GM23248 (cell line): ENCODE results near the gene MYH6. TPM values are rescaled to one million over a fixed set of nuclear protein-coding genes. Genes with fewer than 3 reads are reported as not detected.

ENCODE experiments used
- DNase-seq: peaks from one replicate; pipeline ENCODE4 v3.0.0-alpha.2; 2015
- H2AFZ ChIP-seq: fragments of 200-600 bp; sonication (generic); 2 replicates; pipeline ENCODE4 v1.6.1; 2016; ENCODE audit warnings: antibody characterized with exemption
- H3F3A ChIP-seq: fragments of 200-600 bp; sonication (generic); 2 replicates; pipeline ENCODE4 v1.6.1; 2016; ENCODE audit warnings: mild to moderate bottlenecking, antibody characterized with exemption, mixed run types; ENCODE audit not compliant: insufficient read depth
- H3K27ac ChIP-seq: fragments of 200-600 bp; sonication (generic); 2 replicates; pipeline ENCODE4 v1.5.1; 2016; ENCODE audit warnings: mild to moderate bottlenecking
- H3K27me3 ChIP-seq: fragments of 200-600 bp; sonication (generic); replicated peaks from 2 replicates; pipeline ENCODE4 v1.6.1; 2016; ENCODE audit warnings: mild to moderate bottlenecking; ENCODE audit not compliant: insufficient read depth
- H3K36me3 ChIP-seq: fragments of 200-600 bp; sonication (generic); 2 replicates; pipeline ENCODE4 v1.6.1; 2016; ENCODE audit warnings: low read depth, mild to moderate bottlenecking
- H3K4me1 ChIP-seq: fragments of 200-600 bp; sonication (generic); 2 replicates; pipeline ENCODE4 v1.6.1; 2016; ENCODE audit warnings: mild to moderate bottlenecking; ENCODE audit not compliant: insufficient read depth
- H3K4me2 ChIP-seq: fragments of 200-600 bp; sonication (generic); one replicate; pipeline ENCODE4 v1.6.1; 2016; ENCODE audit warnings: mild to moderate bottlenecking; ENCODE audit not compliant: unreplicated experiment
- H3K4me3 ChIP-seq: fragments of 200-600 bp; sonication (generic); 2 replicates; pipeline ENCODE4 v1.5.1; 2016; ENCODE audit warnings: mild to moderate bottlenecking
- H3K79me2 ChIP-seq: fragments of 200-600 bp; sonication (generic); 2 replicates; pipeline ENCODE4 v1.6.1; 2016; ENCODE audit warnings: mild to moderate bottlenecking; ENCODE audit not compliant: insufficient read depth
- H3K9ac ChIP-seq: fragments of 200-600 bp; sonication (generic); 2 replicates; pipeline ENCODE4 v1.6.1; 2016; ENCODE audit warnings: mild to moderate bottlenecking
- H3K9me2 ChIP-seq: fragments of 200-600 bp; sonication (generic); 2 replicates; pipeline ENCODE4 v1.6.1; 2016; ENCODE audit warnings: mixed run types, mild to moderate bottlenecking, moderate library complexity; ENCODE audit not compliant: insufficient read depth
- H3K9me3 ChIP-seq: fragments of 200-600 bp; sonication (generic); one replicate; pipeline ENCODE4 v1.6.1; 2017; ENCODE audit warnings: low read depth
- H4K20me1 ChIP-seq: fragments of 200-600 bp; sonication (generic); 2 replicates; pipeline ENCODE4 v1.6.0; 2016; ENCODE audit not compliant: insufficient read depth
- EZH2 ChIP-seq: fragments of 200-600 bp; sonication (generic); IDR thresholded peaks from 2 replicates; pipeline ENCODE4 v1.6.1; 2018; ENCODE audit warnings: antibody characterized with exemption, mild to moderate bottlenecking; ENCODE audit not compliant: insufficient read depth, poor library complexity, severe bottlenecking
- EZH2phosphoT487 ChIP-seq: fragments of 200-600 bp; sonication (generic); IDR thresholded peaks from 2 replicates; pipeline ENCODE4 v1.6.1; 2018; ENCODE audit warnings: antibody characterized with exemption, moderate library complexity, mild to moderate bottlenecking, low read depth; ENCODE audit not compliant: insufficient read depth
- WGBS, 2 experiments: methylation state at CpG; one replicate each; pipeline ENCODE4 v1.1.6; 2015 to 2017; ENCODE audit warnings: low lambda C conversion rate in 2 of 2, low coverage in 1 of 2; ENCODE audit errors: missing lambda C conversion rate in 2 of 2; 5-methylcytosine and 5-hydroxymethylcytosine counted together
- in situ Hi-C: fragments of 300-500 bp; cut with MboI; formaldehyde crosslinking; loops from 2 replicates; pipeline ENCODE4 v1.15.0; 2020
- polyA plus RNA-seq: library from polyadenylated mRNA; unstranded; fragments of >200 nt; fragmentation: Nextera tagmentation; extraction: Ambion mirVana; gene quantifications from 2 replicates; pipeline ENCODE4 v1.2.1, GENCODE V29; 2016
- total RNA-seq: library from RNA; depleted of rRNA; stranded (reverse); fragments of >200 nt; shearing (Covaris generic); gene quantifications from 2 replicates; pipeline ENCODE4 v1.2.3, GENCODE V29; 2014

Gene MYH6
- total and polyA plus RNA-seq, 2 experiments from 2014 or later: not detected

GRCh38 chr14:23385642-23386265 is 22.3 kb downstream of the MYH6 start:
- H3K27me3 ChIP-seq: peaks cover 24% of the 10 kb centered on the region
- no peak overlapping the region for H3K4me2 ChIP-seq
- H3K4me3 ChIP-seq: no peak overlapping the region
- no peak overlapping the region for H2AFZ ChIP-seq
- WGBS, 2 experiments: 53 to 61% methylated on average over 18 of the region's 18 CpGs
- H3F3A ChIP-seq: no peaks in the 10 kb centered on the region
- in situ Hi-C loops: no loop called here
- no peaks in the 10 kb centered on the region for H3K9me2 ChIP-seq
- H4K20me1 ChIP-seq: no peaks in the 10 kb centered on the region
- DNase-seq: no peak
- no peak overlapping the region for H3K9ac ChIP-seq
- TF ChIP-seq EZH2: no peak
- no peak for TF ChIP-seq EZH2phosphoT487
- H3K4me1 ChIP-seq: no peaks in the 10 kb centered on the region
- no peaks in the 10 kb centered on the region for H3K9me3 ChIP-seq
- no peak overlapping the region for H3K27ac ChIP-seq
- no peaks in the 10 kb centered on the region for H3K36me3 ChIP-seq
- no peaks in the 10 kb centered on the region for H3K79me2 ChIP-seq

GRCh38 chr14:23385244-23385641 is 22.8 kb downstream of the MYH6 start:
- Histone ChIP-seq H3K36me3 (no peaks in the 10 kb centered on the region), H3K4me1 (no peaks in the 10 kb centered on the region), H3F3A (no peaks in the 10 kb centered on the region), H3K27ac (no peak overlapping the region), H3K4me3 (no peak overlapping the region), H4K20me1 (no peaks in the 10 kb centered on the region), H3K27me3 (peaks cover 25% of the 10 kb centered on the region), H3K9me3 (no peaks in the 10 kb centered on the region), H3K9ac (no peak overlapping the region), H3K9me2 (no peaks in the 10 kb centered on the region), H3K4me2 (no peak overlapping the region), H3K79me2 (no peaks in the 10 kb centered on the region), H2AFZ (no peak overlapping the region)
- DNase-seq: no peak
- in situ Hi-C loops: no loop called here
- WGBS, 2 experiments: 49 to 57% methylated on average over 2 of the region's 2 CpGs
- no peak for TF ChIP-seq EZH2
- TF ChIP-seq EZH2phosphoT487: no peak

GRCh38 chr14:23384364-23385080 is 23.6 kb downstream of the MYH6 start:
- H3K27ac ChIP-seq: no peak overlapping the region
- H3K27me3 ChIP-seq: peaks cover 25% of the 10 kb centered on the region
- H3K9me2 ChIP-seq: no peaks in the 10 kb centered on the region
- no peak overlapping the region for H3K4me3 ChIP-seq
- H3K9me3 ChIP-seq: no peaks in the 10 kb centered on the region
- no peaks in the 10 kb centered on the region for H3K36me3 ChIP-seq
- H3K4me1 ChIP-seq: no peaks in the 10 kb centered on the region
- WGBS, 2 experiments: 73 to 77% methylated on average over 29 of the region's 29 CpGs
- no peak overlapping the region for H3K9ac ChIP-seq
- DNase-seq: no peak
- no peaks in the 10 kb centered on the region for H3F3A ChIP-seq
- no peaks in the 10 kb centered on the region for H3K79me2 ChIP-seq
- no peak overlapping the region for H2AFZ ChIP-seq
- TF ChIP-seq EZH2 (no peak), EZH2phosphoT487 (no peak)
- in situ Hi-C loops: no loop called here
- H3K4me2 ChIP-seq: no peak overlapping the region
- H4K20me1 ChIP-seq: no peaks in the 10 kb centered on the region

- no peak for DNase-seq
- WGBS, 2 experiments: 45 to 55% methylated on average over 10 of the region's 10 CpGs
- no peaks in the 10 kb centered on the region for H3K9me2 ChIP-seq
- H3K79me2 ChIP-seq: no peaks in the 10 kb centered on the region
- no peak overlapping the region for H3K4me3 ChIP-seq
- in situ Hi-C loops: no loop called here
- H2AFZ ChIP-seq: no peak overlapping the region
- no peak for TF ChIP-seq EZH2phosphoT487
- TF ChIP-seq EZH2: no peak
- no peaks in the 10 kb centered on the region for H3F3A ChIP-seq
- H3K27me3 ChIP-seq: peaks cover 30% of the 10 kb centered on the region
- H3K27ac ChIP-seq: no peak overlapping the region
- no peak overlapping the region for H3K4me2 ChIP-seq
- no peaks in the 10 kb centered on the region for H3K9me3 ChIP-seq
- no peaks in the 10 kb centered on the region for H4K20me1 ChIP-seq
- no peak overlapping the region for H3K9ac ChIP-seq
- H3K4me1 ChIP-seq: no peaks in the 10 kb centered on the region
- no peaks in the 10 kb centered on the region for H3K36me3 ChIP-seq
These were observed 25.2 kb downstream of the MYH6 start for GRCh38 chr14:23382731-23383440.
